Activated CD4-positive, alpha-beta T cell treated with anti-CD3 and anti-CD28 coated beads for 36 hours (primary cell): ENCODE measurements around the gene NTRK3. TPM values are rescaled to one million over a fixed set of nuclear protein-coding genes. Genes with fewer than 3 reads are reported as not detected.

Experiments used
- ATAC-seq: fragments of 200-7000 bp; cut with Tn5 transposase; one replicate; pipeline ENCODE4 v1.10.0; 2021; ENCODE audit warnings: mild to moderate bottlenecking, moderate library complexity
- CTCF ChIA-PET: fragments of 350-600 bp; sonication (Branson Sonifier 250); formaldehyde crosslinking; loops from one replicate; lab custom pipeline; 2021; ENCODE audit warnings: antibody characterized with exemption; lab: Charles Lee
- POLR2A ChIA-PET: fragments of 350-600 bp; sonication (Branson Sonifier 250); formaldehyde crosslinking; loops from one replicate; lab custom pipeline; 2021; ENCODE audit warnings: antibody characterized with exemption, inconsistent platforms; lab: Charles Lee
- DNase-seq: peaks from one replicate; pipeline ENCODE4 v3.0.0-alpha.2; 2020
- H3K27ac Mint-ChIP-seq: one replicate; pipeline ENCODE4 v1.8.0; 2021; ENCODE audit warnings: mixed read lengths
- H3K27me3 Mint-ChIP-seq: one replicate; pipeline ENCODE4 v1.8.0; 2021; ENCODE audit warnings: mixed read lengths
- H3K36me3 Mint-ChIP-seq: one replicate; pipeline ENCODE4 v1.8.0; 2021; ENCODE audit warnings: low read depth, mixed read lengths
- H3K4me1 Mint-ChIP-seq: one replicate; pipeline ENCODE4 v1.8.0; 2021; ENCODE audit warnings: mixed read lengths
- H3K4me3 Mint-ChIP-seq: one replicate; pipeline ENCODE4 v1.8.0; 2021; ENCODE audit warnings: mild to moderate bottlenecking, moderate library complexity, mixed read lengths
- H3K9me3 Mint-ChIP-seq: one replicate; pipeline ENCODE4 v1.8.0; 2021; ENCODE audit warnings: low read depth, mixed read lengths
- intact Hi-C, 2 experiments: fragments of 100-400 bp; cut with DNase I in 1 of 2; cut with micrococcal nuclease in 1 of 2; formaldehyde crosslinking; loops; one replicate each; pipeline versions ENCODE4 v1.14.2 to v1.15.1; 2022 to 2024; cut with DNase I, micrococcal nuclease
- total RNA-seq, 2 experiments: library from RNA; stranded (reverse); gene quantifications; one replicate each; pipeline ENCODE4 v1.2.3, GENCODE V29; 2021

The NTRK3 gene
- total RNA-seq, 2 experiments from 2014 or later: 0.78 to 0.88 TPM

DNA sequence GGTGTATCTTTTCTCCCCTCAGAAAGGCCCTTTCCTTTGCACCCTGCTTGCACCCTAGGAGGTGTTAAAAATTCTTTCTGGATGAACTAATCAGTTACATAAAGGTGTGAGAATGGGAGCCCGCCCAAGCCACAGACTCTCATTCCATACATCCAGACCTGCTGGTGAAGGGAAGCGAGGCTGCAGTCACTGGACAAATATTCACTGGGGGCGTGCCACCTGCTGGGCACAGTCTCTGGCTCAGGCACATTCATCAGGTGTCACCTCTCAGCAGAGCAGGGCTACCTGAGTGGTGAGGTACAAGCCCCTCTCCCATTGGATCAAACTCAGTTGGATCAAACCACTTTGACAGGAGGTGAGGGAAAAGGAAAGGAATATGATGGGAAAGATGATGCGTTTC is 52.0 kb downstream of the NTRK3 start:
- Mint-ChIP-seq H3K9me3 (no peaks in the 10 kb centered on the region), H3K27me3 (peaks cover 12% of the 10 kb centered on the region), H3K4me3 (no peak overlapping the region), H3K27ac (no peak overlapping the region), H3K36me3 (no peaks in the 10 kb centered on the region), H3K4me1 (no peaks in the 10 kb centered on the region)
- CTCF ChIA-PET: no interaction called here
- intact Hi-C loops: no loop called here
- ATAC-seq: no peak
- DNase-seq: no peak
- POLR2A ChIA-PET: no interaction called here

- DNase-seq: no peak
- H3K36me3 Mint-ChIP-seq: no peaks in the 10 kb centered on the region
- intact Hi-C loops: no loop called here
- peaks cover 4% of the 10 kb centered on the region for H3K27me3 Mint-ChIP-seq
- no peaks in the 10 kb centered on the region for H3K9me3 Mint-ChIP-seq
- ChIA-PET POLR2A (no interaction called here), CTCF (no interaction called here)
- ATAC-seq: no peak
- no peak overlapping the region for H3K4me3 Mint-ChIP-seq
- H3K4me1 Mint-ChIP-seq: no peaks in the 10 kb centered on the region
- no peak overlapping the region for H3K27ac Mint-ChIP-seq
Observed at GRCh38 chr15:88202231-88202630, 54.3 kb downstream of the NTRK3 start.

DNA sequence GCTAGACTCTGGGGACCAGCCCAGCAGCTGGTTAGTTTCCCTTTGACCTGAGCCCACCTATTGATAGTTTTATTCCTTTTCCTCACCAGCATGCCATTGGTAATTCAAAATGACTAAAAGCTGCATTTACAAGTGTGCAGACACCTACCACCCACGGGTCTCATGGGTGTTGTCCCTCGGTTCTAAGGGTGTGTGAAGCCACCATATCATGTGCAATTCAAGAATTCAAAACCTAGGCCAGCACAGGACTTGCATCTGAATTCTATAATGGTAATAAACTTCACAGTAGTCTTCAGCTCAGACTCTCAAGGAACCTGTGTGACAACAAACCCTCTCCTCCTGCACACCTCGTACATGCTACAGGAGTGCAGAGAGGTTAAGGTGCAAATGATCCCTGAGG is 55.3 kb downstream of the NTRK3 start:
- CTCF ChIA-PET: no interaction called here
- ATAC-seq: no peak
- H3K36me3 Mint-ChIP-seq: no peaks in the 10 kb centered on the region

GRCh38 chr15:88196961-88197360 is 59.6 kb downstream of the NTRK3 start:
- POLR2A ChIA-PET: no interaction called here
- ATAC-seq (no peak), DNase-seq (no peak)
- H3K4me3 Mint-ChIP-seq: no peak overlapping the region
- intact Hi-C loops: no loop called here
- H3K27ac Mint-ChIP-seq: no peak overlapping the region
- H3K27me3 Mint-ChIP-seq: no peaks in the 10 kb centered on the region
- H3K36me3 Mint-ChIP-seq: no peaks in the 10 kb centered on the region
- H3K9me3 Mint-ChIP-seq: no peaks in the 10 kb centered on the region
- no peaks in the 10 kb centered on the region for H3K4me1 Mint-ChIP-seq
- CTCF ChIA-PET: no interaction called here

More for the DNA sequence above, 55.3 kb downstream of the NTRK3 start:
- Mint-ChIP-seq H3K9me3 (no peaks in the 10 kb centered on the region), H3K27me3 (peaks cover 4% of the 10 kb centered on the region), H3K27ac (no peak overlapping the region), H3K4me1 (no peaks in the 10 kb centered on the region), H3K4me3 (no peak overlapping the region)
- intact Hi-C loops: no loop called here
- POLR2A ChIA-PET: no interaction called here
- no peak for DNase-seq

GRCh38 chr15:88194162-88194561 is 62.4 kb downstream of the NTRK3 start:
- ChIA-PET CTCF (no interaction called here), POLR2A (no interaction called here)
- Mint-ChIP-seq H3K4me3 (no peak overlapping the region), H3K4me1 (no peaks in the 10 kb centered on the region), H3K36me3 (no peaks in the 10 kb centered on the region), H3K27me3 (no peaks in the 10 kb centered on the region), H3K9me3 (no peaks in the 10 kb centered on the region), H3K27ac (no peak overlapping the region)
- no peak for ATAC-seq
- no peak for DNase-seq
- intact Hi-C loops: no loop called here

DNA sequence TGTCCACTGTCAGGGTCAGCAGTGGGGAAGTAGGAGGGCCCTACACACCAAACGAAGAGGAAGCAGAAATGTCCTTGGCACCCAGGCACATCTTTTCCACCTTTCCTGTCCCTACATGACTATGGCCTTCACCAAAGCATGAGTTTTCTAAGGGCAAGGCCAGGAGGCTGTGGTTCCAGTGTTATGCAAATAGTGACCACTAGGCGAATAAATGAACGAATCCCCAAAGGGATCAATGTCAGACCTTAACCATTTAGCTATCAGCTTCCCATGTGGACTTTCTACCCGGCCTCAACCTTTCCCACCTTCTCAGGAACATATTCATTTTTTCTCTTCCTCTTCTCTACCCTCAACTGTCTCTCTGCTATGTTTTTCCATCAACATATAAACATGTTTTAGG is 63.1 kb downstream of the NTRK3 start:
- ATAC-seq: no peak
- H3K36me3 Mint-ChIP-seq: no peaks in the 10 kb centered on the region

GRCh38 chr15:88191812-88192165 is 64.8 kb downstream of the NTRK3 start:
- H3K4me3 Mint-ChIP-seq: no peak overlapping the region
- H3K27me3 Mint-ChIP-seq: no peaks in the 10 kb centered on the region
- no peak overlapping the region for H3K27ac Mint-ChIP-seq
- DNase-seq (no peak), ATAC-seq (no peak)
- CTCF ChIA-PET: interaction anchor here (0.5 kb wide), 1 partner anchor 655 kb away, joined by 4 read pairs; no protein-coding TSS in a partner anchor
- no peaks in the 10 kb centered on the region for H3K9me3 Mint-ChIP-seq
- intact Hi-C loops: no loop called here
- POLR2A ChIA-PET: no interaction called here
- H3K36me3 Mint-ChIP-seq: no peaks in the 10 kb centered on the region
- H3K4me1 Mint-ChIP-seq: no peaks in the 10 kb centered on the region

More for the DNA sequence above, 63.1 kb downstream of the NTRK3 start:
- POLR2A ChIA-PET: no interaction called here
- intact Hi-C loops: no loop called here
- CTCF ChIA-PET: no interaction called here
- no peak overlapping the region for H3K4me3 Mint-ChIP-seq
- H3K27ac Mint-ChIP-seq: no peak overlapping the region
- H3K27me3 Mint-ChIP-seq: no peaks in the 10 kb centered on the region
- H3K4me1 Mint-ChIP-seq: no peaks in the 10 kb centered on the region
- no peak for DNase-seq
- no peaks in the 10 kb centered on the region for H3K9me3 Mint-ChIP-seq

DNA sequence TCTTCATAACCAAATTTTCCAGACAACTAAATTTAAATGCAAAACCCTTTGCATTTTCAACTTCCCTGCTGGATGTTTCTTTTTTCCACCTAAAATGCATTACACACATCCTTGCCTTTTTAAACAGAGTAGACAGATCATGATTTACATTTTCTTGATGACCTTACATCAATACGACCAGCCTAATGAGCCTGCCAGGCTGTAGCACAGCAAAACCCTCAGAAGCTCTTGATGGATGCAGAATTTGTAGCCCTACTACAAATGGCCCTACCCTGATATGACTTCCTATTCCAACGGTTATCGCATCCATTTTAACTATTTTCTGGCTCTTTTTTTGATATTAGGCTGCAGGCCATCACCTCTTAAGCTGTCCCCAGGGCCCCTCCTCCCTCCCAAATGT is 66.3 kb downstream of the NTRK3 start:
- no peaks in the 10 kb centered on the region for H3K27me3 Mint-ChIP-seq

DNA sequence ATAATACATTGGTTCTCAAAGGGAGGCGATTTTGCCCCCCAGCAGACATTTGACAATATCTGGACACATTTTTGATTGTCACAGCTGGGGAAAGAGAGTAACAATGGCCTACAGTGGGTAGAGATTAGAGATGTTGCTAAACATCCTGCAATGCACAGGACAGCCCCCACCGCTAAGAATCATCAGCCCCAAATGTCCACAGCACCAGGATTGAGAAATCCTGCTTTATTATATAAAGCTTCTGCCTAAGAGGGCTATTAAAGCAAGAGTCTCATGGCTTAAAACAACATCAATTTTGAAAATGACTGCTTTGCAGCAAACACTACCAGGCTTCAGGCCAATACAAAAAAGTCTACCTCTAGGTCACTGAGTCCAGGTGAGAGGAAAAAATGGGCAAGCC is 68.2 kb downstream of the NTRK3 start:
- intact Hi-C loops: no loop called here
- Mint-ChIP-seq H3K4me3 (no peak overlapping the region), H3K36me3 (no peaks in the 10 kb centered on the region), H3K9me3 (no peaks in the 10 kb centered on the region), H3K27ac (no peak overlapping the region), H3K27me3 (peaks cover 2% of the 10 kb centered on the region), H3K4me1 (no peaks in the 10 kb centered on the region)
- ATAC-seq: no peak
- no peak for DNase-seq
- ChIA-PET CTCF (no interaction called here), POLR2A (no interaction called here)

More for the DNA sequence above, 66.3 kb downstream of the NTRK3 start:
- Mint-ChIP-seq H3K27ac (no peak overlapping the region), H3K4me3 (no peak overlapping the region), H3K4me1 (no peaks in the 10 kb centered on the region), H3K9me3 (no peaks in the 10 kb centered on the region), H3K36me3 (no peaks in the 10 kb centered on the region)
- DNase-seq (no peak), ATAC-seq (no peak)
- intact Hi-C loops: no loop called here
- ChIA-PET POLR2A (no interaction called here), CTCF (no interaction called here)

DNA sequence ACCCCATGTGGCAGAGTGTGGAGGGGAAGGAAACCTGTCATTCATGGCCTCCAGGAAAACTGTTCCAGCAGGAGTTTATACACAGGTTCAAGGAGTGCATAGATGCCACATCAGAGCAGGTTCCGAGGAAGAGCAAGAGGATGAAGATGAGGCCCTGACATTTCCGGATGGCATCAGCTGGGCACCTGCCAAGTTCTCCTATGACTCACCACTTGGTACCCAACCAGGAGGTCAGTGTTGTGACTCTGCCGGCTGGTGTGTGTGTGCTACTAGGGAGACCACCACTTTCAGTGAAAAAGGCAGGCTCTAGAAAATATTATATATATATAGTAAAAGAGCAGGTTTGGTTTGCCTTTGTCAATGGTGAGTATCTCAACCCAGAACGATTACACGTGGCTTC is 69.3 kb downstream of the NTRK3 start:
- no peak overlapping the region for H3K4me3 Mint-ChIP-seq
- no peaks in the 10 kb centered on the region for H3K4me1 Mint-ChIP-seq
- CTCF ChIA-PET: interaction anchor here (0.6 to 0.7 kb wide), 2 partner anchors 23 to 32 kb away, joined by 3 to 4 read pairs; no protein-coding TSS in a partner anchor
- POLR2A ChIA-PET: no interaction called here
- no peaks in the 10 kb centered on the region for H3K9me3 Mint-ChIP-seq
- H3K36me3 Mint-ChIP-seq: no peaks in the 10 kb centered on the region
- peaks cover 2% of the 10 kb centered on the region for H3K27me3 Mint-ChIP-seq
- intact Hi-C loops: no loop called here
- ATAC-seq (no peak), DNase-seq (no peak)
- no peak overlapping the region for H3K27ac Mint-ChIP-seq

- Mint-ChIP-seq H3K9me3 (no peaks in the 10 kb centered on the region), H3K27me3 (peaks cover 2% of the 10 kb centered on the region), H3K4me3 (no peak overlapping the region), H3K4me1 (no peaks in the 10 kb centered on the region), H3K27ac (no peak overlapping the region), H3K36me3 (no peaks in the 10 kb centered on the region)
- intact Hi-C loops: no loop called here
- ATAC-seq (no peak), DNase-seq (no peak)
- ChIA-PET POLR2A (no interaction called here), CTCF (interaction anchor here (0.6 kb wide), 1 partner anchor 61 kb away, joined by 3 read pairs; no protein-coding TSS in a partner anchor)
Observed at GRCh38 chr15:88185584-88185983, 71.0 kb downstream of the NTRK3 start.

GRCh38 chr15:88181613-88182012 is 74.9 kb downstream of the NTRK3 start:
- H3K36me3 Mint-ChIP-seq: no peaks in the 10 kb centered on the region
- ATAC-seq (no peak), DNase-seq (no peak)
- peaks cover 2% of the 10 kb centered on the region for H3K27me3 Mint-ChIP-seq
- H3K4me1 Mint-ChIP-seq: no peaks in the 10 kb centered on the region
- no peak overlapping the region for H3K4me3 Mint-ChIP-seq
- no peaks in the 10 kb centered on the region for H3K9me3 Mint-ChIP-seq
- intact Hi-C loops: no loop called here
- no peak overlapping the region for H3K27ac Mint-ChIP-seq
- POLR2A ChIA-PET: no interaction called here
- CTCF ChIA-PET: no interaction called here

DNA sequence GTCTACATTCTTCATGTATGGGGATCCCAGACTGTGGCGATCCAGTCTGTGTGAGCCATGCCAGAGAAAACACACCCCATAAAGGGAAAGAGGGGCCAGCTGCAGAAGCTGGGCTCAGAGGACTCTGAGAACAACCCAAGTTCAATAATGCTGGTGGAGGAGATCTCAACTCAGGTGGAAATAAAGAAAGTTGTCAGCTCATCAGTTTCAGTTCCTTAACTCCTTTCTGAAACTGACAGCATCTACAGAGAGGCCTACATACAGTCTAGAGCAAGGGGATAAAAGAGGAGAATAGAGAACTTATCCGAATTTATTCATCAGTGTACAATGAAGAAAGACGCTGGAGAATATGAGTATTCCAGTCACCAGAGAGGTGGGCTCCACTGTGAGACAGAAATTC is 77.0 kb downstream of the NTRK3 start:
- intact Hi-C loops: no loop called here
- Mint-ChIP-seq H3K36me3 (no peaks in the 10 kb centered on the region), H3K9me3 (no peaks in the 10 kb centered on the region), H3K4me3 (no peak overlapping the region), H3K27ac (no peak overlapping the region), H3K4me1 (no peaks in the 10 kb centered on the region), H3K27me3 (no peaks in the 10 kb centered on the region)
- POLR2A ChIA-PET: no interaction called here
- CTCF ChIA-PET: no interaction called here
- DNase-seq: no peak
- no peak for ATAC-seq
